Jurkat, Clone E6-1 (cell line): Measurements from ENCODE around the gene FXYD2.

Experiments used
- DNase-seq: peaks from one replicate; pipeline ENCODE4 v3.0.0-alpha.2; 2011; ENCODE audit warnings: low read depth, low spot score
- H3K4me3 ChIP-seq: 2 replicates; pipeline ENCODE4 v1.5.1; 2011; ENCODE audit warnings: mild to moderate bottlenecking, low read length, control low read depth, moderate library complexity

FXYD2 gene

GRCh38 chr11:117809236-117810055 lies 15.1 kb downstream of the FXYD2 start:
- H3K4me3 ChIP-seq: no peak overlapping the region
- no peak for DNase-seq

- no peak for DNase-seq
- H3K4me3 ChIP-seq: no peak overlapping the region
Measured at GRCh38 chr11:117808784-117809183, 15.8 kb downstream of the FXYD2 start.

GRCh38 chr11:117807482-117808327 lies 16.8 kb downstream of the FXYD2 start:
- DNase-seq: no peak
- no peak overlapping the region for H3K4me3 ChIP-seq

- H3K4me3 ChIP-seq: no peak overlapping the region
- no peak for DNase-seq
Measured at GRCh38 chr11:117806846-117807245, 17.7 kb downstream of the FXYD2 start.

- no peak for DNase-seq
Measured at GRCh38 chr11:117805045-117805444, 19.5 kb downstream of the FXYD2 start.

GRCh38 chr11:117803896-117804295 lies 20.6 kb downstream of the FXYD2 start:
- no peak for DNase-seq
- H3K4me3 ChIP-seq: no peak overlapping the region

More at GRCh38 chr11:117805045-117805444, 19.5 kb downstream of the FXYD2 start:
- no peak overlapping the region for H3K4me3 ChIP-seq

GRCh38 chr11:117799634-117800033 lies 24.9 kb downstream of the FXYD2 start:
- no peak overlapping the region for H3K4me3 ChIP-seq
- DNase-seq: no peak

- H3K4me3 ChIP-seq: no peak within 1 kb of the TSS
- no peak for DNase-seq
Measured at GRCh38 chr11:117796872-117797529, 27.5 kb downstream of the FXYD2 start, which contains the start of gene DSCAML1. TSS of gene DSCAML1 (minus strand) at chr11:117797216. CDS start at chr11:117797079, 137 bp downstream.

- H3K4me3 ChIP-seq: no peak overlapping the region
Measured at GRCh38 chr11:117796456-117796871, 28.1 kb downstream of the FXYD2 start.

GRCh38 chr11:117795638-117796455 lies 28.7 kb downstream of the FXYD2 start:
- H3K4me3 ChIP-seq: no peak overlapping the region
- no peak for DNase-seq

More at GRCh38 chr11:117796456-117796871, 28.1 kb downstream of the FXYD2 start:
- DNase-seq: no peak

- H3K4me3 ChIP-seq: no peak overlapping the region
- no peak for DNase-seq
Measured at GRCh38 chr11:117794772-117795629, 29.5 kb downstream of the FXYD2 start.

- DNase-seq: no peak
- H3K4me3 ChIP-seq: no peak overlapping the region
Measured at GRCh38 chr11:117794135-117794534, 30.4 kb downstream of the FXYD2 start.

- no peak overlapping the region for H3K4me3 ChIP-seq
- DNase-seq: no peak
Measured at GRCh38 chr11:117793583-117793982, 31.0 kb downstream of the FXYD2 start.

GRCh38 chr11:117792992-117793391 lies 31.6 kb downstream of the FXYD2 start:
- DNase-seq: no peak
- no peak overlapping the region for H3K4me3 ChIP-seq

- no peak for DNase-seq
Measured at GRCh38 chr11:117792241-117792640, 32.3 kb downstream of the FXYD2 start.

GRCh38 chr11:117790279-117790678 lies 34.3 kb downstream of the FXYD2 start:
- no peak overlapping the region for H3K4me3 ChIP-seq
- no peak for DNase-seq

More at GRCh38 chr11:117792241-117792640, 32.3 kb downstream of the FXYD2 start:
- H3K4me3 ChIP-seq: no peak overlapping the region

- no peak overlapping the region for H3K4me3 ChIP-seq
Measured at GRCh38 chr11:117789241-117789640, 35.3 kb downstream of the FXYD2 start.

More at GRCh38 chr11:117789241-117789640, 35.3 kb downstream of the FXYD2 start:
- no peak for DNase-seq
